GM12801 (cell line): ENCODE results near the gene ARPP21.

ENCODE experiments used
- CTCF ChIP-seq: IDR thresholded peaks from one replicate; pipeline ENCODE4 v1.5.1; 2011; ENCODE audit warnings: control low read depth; ENCODE audit not compliant: insufficient read length; ENCODE audit errors: extremely low read depth

The ARPP21 gene

GRCh38 chr3:35670408-35670965 lies 31.2 kb downstream of the ARPP21 start:
- no peak for TF ChIP-seq CTCF

- no peak for TF ChIP-seq CTCF
Observed at GRCh38 chr3:35671483-35671882, 32.2 kb downstream of the ARPP21 start.

GRCh38 chr3:35673017-35673416 lies 33.7 kb downstream of the ARPP21 start:
- TF ChIP-seq CTCF = no peak

DNA sequence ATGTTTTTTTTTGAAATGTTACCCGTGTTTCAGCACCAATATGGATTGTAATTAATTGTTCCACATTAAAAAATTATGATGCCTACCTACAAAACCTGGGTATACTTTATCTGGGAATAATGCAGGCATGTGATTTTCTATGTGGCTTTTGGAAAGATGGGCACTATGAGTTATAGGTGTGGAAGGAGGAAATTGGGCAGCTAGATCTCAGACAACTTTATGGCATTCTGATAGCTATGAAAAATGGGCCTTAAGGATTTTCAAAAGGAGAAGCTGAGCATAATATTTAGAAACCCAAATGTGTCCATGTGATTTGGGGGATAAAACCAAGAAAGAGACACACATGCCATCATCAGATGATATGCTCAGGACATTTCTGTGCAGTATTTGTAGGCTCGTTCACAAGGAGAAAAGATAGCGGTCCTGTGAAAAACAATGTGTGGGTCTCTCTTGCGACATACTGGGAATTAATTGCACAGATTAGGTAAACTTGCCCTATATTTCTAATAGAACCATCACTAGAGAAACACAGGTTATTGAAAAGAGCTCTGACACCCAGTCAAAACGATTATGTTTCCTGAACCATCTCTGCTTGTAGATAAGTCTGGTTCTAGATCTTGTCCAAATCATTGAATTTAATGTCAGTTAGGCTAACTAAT lies 35.3 kb downstream of the ARPP21 start:
- TF ChIP-seq CTCF = no peak

- TF ChIP-seq CTCF = no peak
Observed at GRCh38 chr3:35675206-35675605, 35.9 kb downstream of the ARPP21 start.

DNA sequence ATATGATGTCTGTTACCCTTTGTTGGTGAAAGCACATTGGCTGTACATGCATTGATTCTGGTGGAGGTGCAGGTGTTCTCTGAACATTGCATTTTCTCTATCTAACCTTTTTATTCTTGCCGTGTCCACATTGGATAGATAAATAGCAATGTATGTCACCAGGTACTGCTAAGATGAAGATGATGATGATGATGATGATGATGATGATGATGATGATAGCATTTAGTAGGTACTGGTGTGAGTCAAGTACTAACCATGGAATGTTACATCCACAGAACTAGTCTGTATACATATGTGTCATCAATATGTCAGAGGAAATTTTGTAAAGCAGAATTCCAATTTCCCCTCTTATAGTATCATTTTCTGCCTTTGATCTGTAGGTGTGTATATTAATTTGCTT lies 36.3 kb downstream of the ARPP21 start:
- no peak for TF ChIP-seq CTCF

DNA sequence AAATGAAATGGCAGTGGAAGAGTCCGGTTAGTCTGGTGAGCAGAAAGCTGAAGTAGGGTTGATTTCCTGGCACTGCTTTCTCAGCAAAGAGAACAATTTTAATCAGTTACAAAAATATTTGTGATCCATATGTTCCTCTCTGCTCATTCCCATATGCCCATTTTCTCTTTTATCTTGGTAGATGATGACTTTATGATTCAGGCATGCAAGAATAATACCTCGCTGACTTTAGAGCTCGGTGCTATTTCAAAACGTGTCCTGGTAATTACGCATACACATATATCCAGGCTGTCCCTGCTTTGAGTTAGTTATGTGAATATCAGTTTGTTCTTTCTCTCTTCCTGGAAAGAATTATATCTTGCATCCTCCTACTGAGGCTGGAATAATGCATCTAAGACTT lies 38.5 kb downstream of the ARPP21 start:
- no peak for TF ChIP-seq CTCF
